ENCODE results near the gene WDR31.

WDR31 gene

GRCh38 chr9:113301548-113301947 lies 38.5 kb downstream of the WDR31 start:
- H2AFZ ChIP-seq (ENCODE audit: low read depth): no peak overlapping the region
- no peak overlapping the region for H3K9ac ChIP-seq
- TF ChIP-seq CTCF (conservative IDR thresholded peaks at IDR 0.05; ENCODE audit: low read depth, low read length): no peak

DNA sequence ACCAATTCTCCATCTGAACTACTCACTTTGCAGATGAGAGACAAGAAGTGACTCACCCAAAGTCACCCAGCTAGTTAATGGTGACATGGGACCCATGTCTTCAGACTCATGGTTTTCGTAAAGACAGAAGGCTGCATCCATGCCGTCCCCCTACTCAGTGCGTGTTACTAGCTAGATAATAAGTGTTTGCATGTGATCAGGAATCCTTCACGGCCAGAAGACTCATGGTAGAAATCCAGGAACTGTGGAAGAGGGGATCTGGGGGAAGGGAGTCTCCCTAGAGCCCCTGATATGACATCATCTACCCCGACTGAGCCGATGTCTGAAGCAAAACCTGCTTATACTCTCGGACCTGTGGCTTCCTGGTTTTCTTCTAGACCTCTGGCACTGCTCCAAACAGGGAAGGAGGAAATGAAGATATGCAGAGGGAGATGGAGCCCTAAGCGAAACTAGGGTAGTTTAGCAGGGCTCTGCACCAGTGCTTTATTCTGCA lies 40.2 kb downstream of the WDR31 start:
- no peaks in the 10 kb centered on the region for H3K36me3 ChIP-seq (ENCODE audit: insufficient read depth)
- H2AFZ ChIP-seq (ENCODE audit: low read depth): no peak overlapping the region
- H3K4me3 ChIP-seq (IDR thresholded peaks at IDR 0.05; ENCODE audit: insufficient read depth, low read depth, low read length): no peak overlapping the region
- no peak overlapping the region for H3K27ac ChIP-seq
- no peak for TF ChIP-seq CTCF (conservative IDR thresholded peaks at IDR 0.05; ENCODE audit: low read depth, low read length)
- H3K9ac ChIP-seq: no peak overlapping the region
- H3K27me3 ChIP-seq (ENCODE audit: insufficient read depth, low read depth): no peaks in the 10 kb centered on the region
- no peak overlapping the region for H3K4me2 ChIP-seq
- no peaks in the 10 kb centered on the region for H3K79me2 ChIP-seq (ENCODE audit: insufficient read depth, low read depth)
- H3K4me1 ChIP-seq (ENCODE audit: low read depth, poor library complexity, severe bottlenecking): no peaks in the 10 kb centered on the region
- H4K20me1 ChIP-seq (ENCODE audit: insufficient read depth): no peaks in the 10 kb centered on the region

More at GRCh38 chr9:113301548-113301947, 38.5 kb downstream of the WDR31 start:
- Histone ChIP-seq H3K79me2 (ENCODE audit: insufficient read depth, low read depth) (no peaks in the 10 kb centered on the region), H3K4me1 (ENCODE audit: low read depth, poor library complexity, severe bottlenecking) (no peaks in the 10 kb centered on the region), H3K27me3 (ENCODE audit: insufficient read depth, low read depth) (no peaks in the 10 kb centered on the region), H3K36me3 (ENCODE audit: insufficient read depth) (no peaks in the 10 kb centered on the region), H3K4me2 (no peak overlapping the region), H3K4me3 (IDR thresholded peaks at IDR 0.05; ENCODE audit: insufficient read depth, low read depth, low read length) (no peak overlapping the region), H3K27ac (no peak overlapping the region), H4K20me1 (ENCODE audit: insufficient read depth) (no peaks in the 10 kb centered on the region)

DNA sequence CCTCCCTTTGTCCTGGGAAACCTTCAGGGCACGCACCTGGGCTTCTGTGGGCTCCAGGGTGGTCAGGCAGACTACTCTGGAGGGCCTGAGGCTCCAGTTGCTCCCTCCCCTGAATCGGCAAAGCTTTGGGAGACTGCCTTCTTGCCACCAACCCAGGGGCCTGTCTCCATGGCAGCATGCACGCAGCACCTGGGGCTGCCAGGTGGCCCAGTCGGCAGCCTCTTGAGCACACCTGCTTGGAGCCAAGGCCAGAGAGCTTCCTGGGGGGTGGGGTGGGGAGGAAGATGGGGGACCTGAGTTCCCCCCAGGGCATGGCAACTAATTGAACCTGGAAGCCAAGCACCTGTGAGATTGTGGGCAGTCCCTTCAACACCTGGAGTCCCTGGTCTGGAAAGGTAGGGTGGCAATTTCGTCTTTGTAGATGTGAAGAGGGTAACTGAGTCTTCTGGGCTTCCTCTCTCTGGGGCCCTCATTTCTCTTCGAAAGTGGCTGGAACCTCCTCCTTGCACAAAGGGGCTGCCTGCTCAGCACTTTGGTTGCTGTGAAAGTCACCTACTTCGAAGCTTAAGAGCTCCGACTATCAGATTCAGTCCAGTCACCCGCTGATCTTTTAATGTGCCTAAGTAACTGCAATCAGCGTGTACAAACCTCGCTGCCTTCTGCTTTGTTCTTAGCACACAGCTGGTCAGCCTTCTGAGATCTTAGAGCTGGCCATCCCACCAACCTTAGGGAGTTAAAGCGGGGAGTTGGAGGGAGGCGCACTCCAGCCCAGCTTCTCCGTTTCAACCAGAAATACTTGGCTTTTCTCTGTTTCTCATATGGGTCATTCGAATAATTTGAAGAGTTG lies 40.9 kb downstream of the WDR31 start:
- no peak overlapping the region for H3K27ac ChIP-seq

GRCh38 chr9:113298311-113298710 lies 41.8 kb downstream of the WDR31 start:
- Histone ChIP-seq H3K4me3 (IDR thresholded peaks at IDR 0.05; ENCODE audit: insufficient read depth, low read depth, low read length) (no peak overlapping the region), H3K36me3 (ENCODE audit: insufficient read depth) (no peaks in the 10 kb centered on the region), H3K4me2 (no peak overlapping the region), H3K4me1 (ENCODE audit: low read depth, poor library complexity, severe bottlenecking) (no peaks in the 10 kb centered on the region), H2AFZ (ENCODE audit: low read depth) (no peak overlapping the region), H3K79me2 (ENCODE audit: insufficient read depth, low read depth) (no peaks in the 10 kb centered on the region), H3K27me3 (ENCODE audit: insufficient read depth, low read depth) (no peaks in the 10 kb centered on the region), H3K9ac (no peak overlapping the region), H3K27ac (no peak overlapping the region), H4K20me1 (ENCODE audit: insufficient read depth) (no peaks in the 10 kb centered on the region)
- TF ChIP-seq CTCF (conservative IDR thresholded peaks at IDR 0.05; ENCODE audit: low read depth, low read length): no peak

More for the DNA sequence above, 40.9 kb downstream of the WDR31 start:
- Histone ChIP-seq H3K4me3 (IDR thresholded peaks at IDR 0.05; ENCODE audit: insufficient read depth, low read depth, low read length) (no peak overlapping the region), H3K9ac (no peak overlapping the region), H2AFZ (ENCODE audit: low read depth) (no peak overlapping the region), H3K27me3 (ENCODE audit: insufficient read depth, low read depth) (no peaks in the 10 kb centered on the region), H3K79me2 (ENCODE audit: insufficient read depth, low read depth) (no peaks in the 10 kb centered on the region), H3K4me1 (ENCODE audit: low read depth, poor library complexity, severe bottlenecking) (no peaks in the 10 kb centered on the region), H4K20me1 (ENCODE audit: insufficient read depth) (no peaks in the 10 kb centered on the region), H3K4me2 (no peak overlapping the region), H3K36me3 (ENCODE audit: insufficient read depth) (no peaks in the 10 kb centered on the region)
- TF ChIP-seq CTCF (conservative IDR thresholded peaks at IDR 0.05; ENCODE audit: low read depth, low read length): no peak
